ENCODE data around the gene SCN4A.
"Not testable (repeated sequence)": the region's sequence is repeated elsewhere in the genome, so short reads cannot be mapped to it uniquely, and the experiment has no call there.

SCN4A gene

GRCh38 chr17:63984651-63985386 lies 12.1 kb upstream of the SCN4A start:
- no peak for DNase-seq

- no peak for DNase-seq
These were observed 11.5 kb upstream of the SCN4A start for GRCh38 chr17:63984236-63984635.

GRCh38 chr17:63983320-63983719 lies 10.6 kb upstream of the SCN4A start:
- DNase-seq, result no peak

GRCh38 chr17:63982641-63983040 lies 9.9 kb upstream of the SCN4A start:
- not testable (repeated sequence) for DNase-seq

- DNase-seq, result no peak
These were observed 5.8 kb upstream of the SCN4A start for GRCh38 chr17:63978272-63979200.

- DNase-seq, result no peak
These were observed 4.0 kb upstream of the SCN4A start for GRCh38 chr17:63976702-63977101.

GRCh38 chr17:63975541-63976092 lies 2.9 kb upstream of the SCN4A start:
- DNase-seq, result no peak

GRCh38 chr17:63974594-63975192 lies 2.0 kb upstream of the SCN4A start:
- no peak for DNase-seq

- DNase-seq, result no peak
These were observed 1.3 kb upstream of the SCN4A start for GRCh38 chr17:63973930-63974593.

- DNase-seq, result no peak
These were observed 529 bp upstream of the SCN4A start for GRCh38 chr17:63973247-63973646.

GRCh38 chr17:63969278-63969677 lies 3.4 kb downstream of the SCN4A start:
- no peak for DNase-seq

- DNase-seq, result no peak
These were observed 4.8 kb downstream of the SCN4A start for GRCh38 chr17:63967953-63968352.

GRCh38 chr17:63966646-63967264 lies 6.0 kb downstream of the SCN4A start:
- DNase-seq, result no peak

- DNase-seq, result no peak
These were observed 9.6 kb downstream of the SCN4A start for GRCh38 chr17:63963123-63963522.

GRCh38 chr17:63962298-63962744 lies 10.4 kb downstream of the SCN4A start:
- DNase-seq, result no peak

- DNase-seq, result no peak
These were observed 11.1 kb downstream of the SCN4A start for GRCh38 chr17:63961355-63962212.

GRCh38 chr17:63960430-63960829 lies 12.3 kb downstream of the SCN4A start:
- no peak for DNase-seq

- DNase-seq, result no peak
These were observed 12.7 kb downstream of the SCN4A start for GRCh38 chr17:63960006-63960405.

- DNase-seq, result no peak
These were observed 16.3 kb downstream of the SCN4A start for GRCh38 chr17:63956296-63956920.

- DNase-seq, result no peak
These were observed 16.9 kb downstream of the SCN4A start for GRCh38 chr17:63955791-63956190.

GRCh38 chr17:63955232-63955631 lies 17.5 kb downstream of the SCN4A start:
- no peak for DNase-seq
